ENCODE measurements around the gene ABCG4.
"Not testable (repeated sequence)": the region's sequence is repeated elsewhere in the genome, so short reads cannot be mapped to it uniquely, and the experiment has no call there.

ABCG4 gene

GRCh38 chr11:119155733-119156492, 7.1 kb downstream of the ABCG4 start:
- no peak for DNase-seq

DNA sequence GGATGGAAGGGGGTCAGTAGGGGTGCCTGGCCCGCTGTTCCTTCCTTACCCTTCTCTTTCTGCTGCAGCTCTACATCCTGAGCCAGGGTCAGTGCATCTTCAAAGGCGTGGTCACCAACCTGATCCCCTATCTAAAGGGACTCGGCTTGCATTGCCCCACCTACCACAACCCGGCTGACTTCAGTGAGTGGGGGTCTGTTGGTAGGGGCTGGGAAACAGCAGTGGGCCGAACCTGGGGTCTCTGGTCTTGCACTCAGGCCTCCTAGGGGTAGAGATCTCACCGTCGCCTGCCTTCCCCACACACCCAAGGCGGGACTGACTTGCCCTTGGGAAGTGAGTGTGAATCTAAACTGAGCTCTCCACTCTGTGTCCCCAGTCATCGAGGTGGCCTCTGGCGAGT, 7.6 kb downstream of the ABCG4 start:
- no peak for DNase-seq

DNA sequence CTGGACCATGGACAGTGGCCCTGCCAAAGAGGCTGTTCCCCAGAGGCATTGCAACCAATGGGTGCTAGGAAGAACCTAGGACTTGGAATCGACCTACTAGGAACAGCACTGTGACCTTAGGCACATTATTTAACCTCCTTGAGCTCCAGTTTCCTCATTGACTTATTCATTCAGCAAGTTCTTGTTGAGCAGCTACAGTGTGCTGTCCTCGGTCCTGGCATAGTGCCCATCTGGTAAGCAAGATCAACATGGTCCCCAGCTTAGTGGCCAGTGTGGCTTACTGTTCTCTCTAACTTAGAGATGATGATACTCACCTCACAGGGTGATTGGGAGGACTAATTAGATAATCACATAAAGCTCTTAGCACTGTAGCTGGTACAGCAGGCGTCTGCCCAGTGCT, 8.2 kb downstream of the ABCG4 start:
- DNase-seq = no peak

- DNase-seq = no peak
These were observed 9.6 kb downstream of the ABCG4 start for GRCh38 chr11:119158467-119158866.

DNA sequence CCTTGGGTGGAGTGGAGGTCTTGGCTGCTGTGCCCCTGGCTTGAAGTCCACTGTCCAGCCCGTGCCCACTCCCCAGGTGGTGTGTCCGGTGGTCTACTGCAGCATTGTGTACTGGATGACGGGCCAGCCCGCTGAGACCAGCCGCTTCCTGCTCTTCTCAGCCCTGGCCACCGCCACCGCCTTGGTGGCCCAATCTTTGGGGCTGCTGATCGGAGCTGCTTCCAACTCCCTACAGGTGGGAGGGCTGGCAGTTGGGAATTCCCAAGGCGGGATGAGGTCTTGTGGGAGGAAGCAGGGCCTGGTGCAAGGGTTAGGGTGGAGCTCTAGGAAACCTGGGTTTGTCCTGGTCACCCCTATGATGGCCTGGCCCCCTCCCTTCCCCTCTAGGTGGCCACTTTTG, 11.3 kb downstream of the ABCG4 start:
- DNase-seq = no peak

DNA sequence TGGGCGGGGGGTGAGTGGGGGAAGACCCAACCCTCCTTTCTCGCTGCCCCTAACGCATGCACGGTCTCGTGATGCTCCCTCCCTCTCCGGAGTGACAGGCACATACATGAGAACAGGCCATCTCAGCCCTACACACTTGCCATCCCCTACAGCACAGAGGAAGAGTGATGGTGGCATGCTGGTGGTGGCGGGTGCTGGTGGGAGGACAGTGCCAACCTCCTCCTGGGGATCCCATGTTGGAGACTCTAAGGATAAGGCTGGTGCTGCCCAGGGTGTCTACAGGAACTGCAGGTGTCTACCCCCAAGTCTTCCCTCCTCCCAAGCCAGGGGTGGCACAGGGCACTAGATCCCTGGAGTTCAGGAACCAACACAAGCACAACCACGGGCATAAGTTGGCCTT, 13.0 kb downstream of the ABCG4 start:
- DNase-seq = no peak

- no peak for DNase-seq
These were observed 17.7 kb downstream of the ABCG4 start for GRCh38 chr11:119166368-119167076.

DNA sequence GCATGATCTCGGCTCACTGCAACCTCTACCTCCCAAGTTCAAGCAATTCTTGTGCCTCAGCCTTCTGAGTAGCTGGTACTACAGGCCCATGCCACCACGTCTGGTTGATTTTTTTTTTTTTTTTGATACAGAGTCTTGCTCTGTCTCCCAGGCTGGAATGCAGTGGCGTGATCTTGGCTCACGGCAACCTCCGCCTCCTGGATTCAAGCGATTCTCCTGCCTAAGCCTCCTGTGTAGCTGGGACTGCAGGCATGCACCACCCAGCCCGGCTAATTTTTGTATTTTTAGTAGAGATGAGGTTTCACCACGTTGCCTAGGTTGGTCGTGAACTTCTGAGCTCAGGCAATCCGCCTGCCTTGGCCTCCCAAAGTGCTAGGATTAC, 18.2 kb downstream of the ABCG4 start:
- not testable (repeated sequence) for DNase-seq

DNA sequence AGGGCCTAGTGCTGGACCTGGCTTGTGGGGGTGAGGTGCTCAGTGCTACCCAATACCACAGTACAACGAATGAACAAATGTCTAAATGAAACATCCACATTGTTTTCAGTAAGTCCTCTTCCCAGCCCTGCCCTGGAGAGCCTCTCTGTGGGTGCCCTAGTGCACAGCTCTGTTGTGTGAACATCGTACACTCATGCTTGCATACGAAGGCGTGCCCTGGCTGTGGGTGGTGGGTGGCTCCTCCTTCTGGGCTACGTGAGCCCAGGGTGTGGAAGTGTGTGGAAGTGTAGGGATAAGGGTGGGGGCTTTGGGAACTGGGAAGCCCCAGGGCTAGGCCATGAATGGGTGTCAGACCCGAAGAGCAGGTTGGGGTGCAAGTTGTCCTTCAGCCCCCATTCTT, 19.1 kb downstream of the ABCG4 start:
- DNase-seq = no peak

GRCh38 chr11:119168471-119169281, 19.8 kb downstream of the ABCG4 start, which contains the start of gene NLRX1:
TSS of gene NLRX1 (plus strand) at chr11:119168725. CDS start at chr11:119171404, 2,679 bp downstream.
- DNase-seq = peak; percentile 77

GRCh38 chr11:119169282-119169719, 20.4 kb downstream of the ABCG4 start:
- no peak for DNase-seq

DNA sequence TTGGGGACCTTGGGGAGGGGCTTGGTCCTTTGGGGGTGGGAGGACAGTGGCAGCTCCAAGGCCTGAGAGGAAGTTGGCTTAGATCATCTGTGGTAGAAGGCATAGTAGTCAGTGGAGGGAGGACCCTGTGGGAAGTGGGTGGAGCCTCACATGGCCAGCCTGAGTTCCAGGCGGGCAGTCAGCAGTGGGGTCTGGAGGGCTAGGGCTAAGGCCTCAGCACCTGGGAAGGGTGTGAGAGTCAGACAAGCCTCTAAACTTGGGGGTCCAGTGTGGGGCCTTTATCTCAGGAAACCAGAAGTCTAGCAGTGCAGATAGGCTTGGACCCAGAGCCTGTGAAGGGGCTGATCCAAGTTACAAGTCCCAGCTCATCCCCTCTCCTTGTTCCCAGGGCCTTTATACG, 23.7 kb downstream of the ABCG4 start:
- DNase-seq = no peak

DNA sequence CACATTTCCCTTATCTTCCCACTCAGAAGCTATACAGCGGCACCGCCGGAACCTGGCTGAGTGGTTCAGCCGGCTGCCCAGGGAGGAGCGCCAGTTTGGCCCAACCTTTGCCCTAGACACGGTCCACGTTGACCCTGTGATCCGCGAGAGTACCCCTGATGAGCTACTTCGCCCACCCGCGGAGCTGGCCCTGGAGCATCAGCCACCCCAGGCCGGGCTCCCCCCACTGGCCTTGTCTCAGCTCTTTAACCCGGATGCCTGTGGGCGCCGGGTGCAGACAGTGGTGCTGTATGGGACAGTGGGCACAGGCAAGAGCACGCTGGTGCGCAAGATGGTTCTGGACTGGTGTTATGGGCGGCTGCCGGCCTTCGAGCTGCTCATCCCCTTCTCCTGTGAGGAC, 24.6 kb downstream of the ABCG4 start:
- no peak for DNase-seq

GRCh38 chr11:119175493-119176077, 26.7 kb downstream of the ABCG4 start:
- DNase-seq = peak; percentile 59

GRCh38 chr11:119178166-119178680, 29.4 kb downstream of the ABCG4 start:
- no peak for DNase-seq

GRCh38 chr11:119179342-119179741, 30.5 kb downstream of the ABCG4 start:
- no peak for DNase-seq

DNA sequence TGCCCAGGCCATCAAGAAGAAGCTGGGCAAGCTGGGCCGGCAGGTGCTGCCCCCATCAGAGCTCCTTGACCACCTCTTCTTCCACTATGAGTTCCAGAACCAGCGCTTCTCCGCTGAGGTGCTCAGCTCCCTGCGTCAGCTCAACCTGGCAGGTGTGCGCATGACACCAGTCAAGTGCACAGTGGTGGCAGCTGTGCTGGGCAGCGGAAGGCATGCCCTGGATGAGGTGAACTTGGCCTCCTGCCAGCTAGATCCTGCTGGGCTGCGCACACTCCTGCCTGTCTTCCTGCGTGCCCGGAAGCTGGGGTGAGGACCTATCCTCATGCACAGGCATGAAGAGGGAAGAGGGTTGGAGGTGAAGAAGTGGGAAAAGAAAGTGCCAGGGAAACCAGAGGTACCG, 31.1 kb downstream of the ABCG4 start:
- DNase-seq = no peak

GRCh38 chr11:119180729-119181676, 32.2 kb downstream of the ABCG4 start:
- DNase-seq = no peak

GRCh38 chr11:119181677-119182412, 33.0 kb downstream of the ABCG4 start:
- no peak for DNase-seq

DNA sequence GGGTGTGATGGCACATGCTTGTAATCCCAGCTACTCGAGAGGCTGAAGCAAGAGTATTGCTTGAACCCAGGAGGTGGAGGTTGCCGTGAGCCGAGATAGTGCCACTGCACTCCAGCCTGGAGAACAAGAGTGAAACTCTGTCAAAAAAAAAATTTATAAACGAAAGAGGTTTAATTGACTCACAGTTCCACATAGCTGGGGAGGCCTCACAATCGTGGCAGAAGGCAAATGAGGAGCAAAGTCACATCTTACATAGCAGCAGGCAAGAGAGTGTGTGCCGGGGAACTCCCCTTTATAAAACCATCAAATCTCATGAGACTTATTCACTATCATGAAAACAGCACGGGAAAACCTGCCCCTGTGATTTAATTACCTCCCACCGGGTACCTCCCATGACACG, 35.5 kb downstream of the ABCG4 start:
- not testable (repeated sequence) for DNase-seq

Measured in NCI-H1436 (cell line).